HG02970 (cell line): Measurements from ENCODE around the gene OSCP1.

Experiments used
- ATAC-seq: cut with Tn5 transposase; IDR thresholded peaks from one replicate; pipeline ENCODE4 v1.9.1; 2021; ENCODE audit warnings: mild to moderate bottlenecking, moderate library complexity, moderate number of reproducible peaks; ENCODE audit not compliant: unreplicated experiment, low FRiP score

Gene OSCP1

DNA sequence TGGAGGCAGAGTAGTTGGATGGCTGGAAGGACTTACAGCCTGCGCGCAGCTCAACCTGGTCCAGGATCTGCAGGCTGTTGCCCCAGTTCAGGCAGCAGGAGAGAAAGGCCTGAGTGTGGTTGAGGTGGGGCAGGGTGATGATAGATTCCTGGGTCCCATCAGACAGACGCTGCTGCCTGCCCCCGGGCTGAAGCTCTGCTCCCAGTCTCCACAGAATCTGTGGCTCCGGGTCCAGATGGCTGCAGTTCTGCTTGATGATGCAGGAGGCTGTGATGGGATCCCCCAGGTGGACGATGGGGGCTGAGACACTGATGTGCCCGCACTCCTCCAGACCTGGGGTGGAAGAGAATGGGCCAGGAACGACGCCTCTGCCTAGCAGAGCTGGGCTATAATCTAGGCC lies 25.1 kb upstream of the OSCP1 start:
- no peak for ATAC-seq

- no peak for ATAC-seq
Observed at GRCh38 chr1:36472656-36473055, 22.4 kb upstream of the OSCP1 start.

GRCh38 chr1:36471830-36472641 lies 21.8 kb upstream of the OSCP1 start:
- ATAC-seq, result no peak

- no peak for ATAC-seq
Observed at GRCh38 chr1:36469163-36469562, 18.9 kb upstream of the OSCP1 start.

DNA sequence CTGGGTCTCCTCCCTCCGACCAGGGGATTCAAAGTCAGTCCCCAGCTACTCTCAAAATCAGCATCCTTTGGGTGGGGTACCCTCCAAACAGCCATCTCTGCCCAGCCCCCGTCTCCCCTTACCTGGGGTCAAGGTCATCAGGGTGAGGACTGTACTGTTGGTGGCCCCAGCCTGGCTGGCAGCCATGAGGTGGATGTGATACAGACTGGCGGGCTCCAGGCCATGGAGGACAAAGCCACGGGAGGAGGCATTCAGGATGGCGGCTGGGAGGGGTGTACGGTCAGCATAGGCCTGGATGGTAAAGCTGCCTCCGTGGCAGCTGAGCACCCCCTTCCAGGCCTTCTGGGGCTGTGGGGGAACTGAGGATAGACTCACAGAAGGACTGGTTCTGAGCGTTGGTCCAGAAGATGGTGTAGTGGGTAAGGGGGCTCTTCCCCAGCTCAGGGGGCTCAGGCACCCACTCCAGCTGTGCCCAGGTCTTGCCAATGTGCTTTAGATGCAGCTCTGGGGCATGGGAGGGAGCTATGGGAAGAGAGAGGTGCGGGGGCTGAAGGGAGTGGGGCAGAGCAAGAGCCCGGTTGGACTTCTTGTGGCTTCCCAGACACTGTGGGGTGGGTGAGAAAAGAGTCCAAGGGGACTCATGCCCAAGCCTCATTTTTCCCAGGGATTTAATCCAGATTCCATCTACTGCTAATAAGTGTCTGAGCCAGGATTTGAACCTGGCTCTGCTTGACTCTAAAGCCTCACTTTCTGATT lies 17.6 kb upstream of the OSCP1 start:
- ATAC-seq, result no peak

DNA sequence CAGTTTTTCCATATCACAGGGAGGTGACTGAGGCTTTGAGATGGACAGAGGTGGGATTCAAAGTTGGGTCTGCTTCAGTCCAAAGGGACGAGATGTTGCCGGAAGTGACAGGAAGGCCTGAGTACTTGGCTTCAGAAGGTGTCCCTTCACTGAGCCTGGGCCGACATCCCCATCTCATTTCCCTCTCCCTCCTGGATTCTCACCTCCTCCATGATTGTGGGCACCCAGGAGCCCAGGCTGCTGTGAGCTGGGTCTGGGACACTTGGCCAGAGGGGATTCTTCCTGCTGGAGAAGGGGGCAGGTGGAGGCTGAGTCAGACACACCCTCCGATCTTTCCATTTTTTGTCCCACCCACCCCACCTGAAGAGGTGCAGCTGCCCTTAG lies 16.8 kb upstream of the OSCP1 start:
- ATAC-seq, result no peak

DNA sequence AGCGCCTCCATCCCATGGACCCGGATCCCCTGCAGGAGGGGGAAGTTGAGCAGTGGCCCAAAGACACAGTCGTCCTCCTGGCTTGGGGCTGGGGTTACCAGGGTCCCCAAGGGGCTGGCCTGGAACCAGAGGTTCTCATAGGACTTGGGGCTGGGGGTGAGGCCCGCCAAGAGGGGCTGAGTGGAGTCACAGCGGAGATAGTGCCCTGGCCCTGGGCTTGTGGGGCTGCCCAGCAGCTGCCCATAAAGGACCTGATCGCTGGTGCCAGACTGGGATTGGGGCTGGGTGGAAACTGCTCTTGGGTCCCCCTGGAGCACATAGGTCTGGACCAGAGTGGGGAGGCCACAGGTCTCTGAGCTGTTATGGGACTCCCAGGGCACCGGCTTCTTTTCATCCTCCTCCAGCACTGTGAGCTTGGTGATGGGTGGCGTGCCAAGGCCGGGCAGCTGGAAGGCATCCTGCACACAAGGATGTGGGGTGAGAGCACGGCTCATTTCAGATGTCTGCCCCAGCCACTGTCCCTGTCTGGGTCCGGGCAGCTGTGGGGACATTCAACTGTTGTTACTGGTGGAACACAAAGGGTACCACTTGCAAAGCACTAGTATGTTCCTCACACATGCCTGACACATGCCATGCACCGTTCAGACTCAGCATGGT lies 16.2 kb upstream of the OSCP1 start:
- no peak for ATAC-seq

DNA sequence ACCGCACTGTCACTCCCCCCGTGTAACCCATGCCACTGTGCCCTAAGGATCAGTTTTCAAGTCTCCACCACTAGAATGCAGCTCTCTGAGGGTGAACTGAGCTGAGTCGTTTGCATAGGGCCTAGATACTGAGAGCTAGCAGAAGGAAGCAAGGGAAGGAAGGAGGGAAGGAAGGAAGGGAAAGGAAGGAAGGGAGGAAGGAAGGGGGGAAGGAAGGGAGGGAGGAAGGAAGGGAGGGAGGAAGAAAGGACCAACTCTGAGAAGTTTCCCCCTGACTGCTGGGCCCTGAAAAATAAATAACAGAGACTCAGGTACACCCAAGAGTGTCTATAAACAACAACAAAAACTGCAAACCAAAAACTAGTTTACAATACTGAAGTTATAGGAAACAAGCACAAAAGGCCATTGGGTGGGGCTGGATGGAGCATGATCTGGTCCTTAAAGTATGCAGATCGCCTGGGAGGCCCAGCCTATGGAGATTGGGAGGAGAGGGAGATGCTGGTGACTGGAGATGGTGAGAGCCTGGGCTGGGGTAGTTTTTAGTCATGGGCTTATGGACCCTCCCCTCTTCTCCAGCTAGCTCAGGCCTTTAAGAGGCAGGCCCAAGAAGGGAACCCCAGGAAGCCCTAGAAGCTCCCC lies 15.6 kb upstream of the OSCP1 start:
- ATAC-seq, result no peak

DNA sequence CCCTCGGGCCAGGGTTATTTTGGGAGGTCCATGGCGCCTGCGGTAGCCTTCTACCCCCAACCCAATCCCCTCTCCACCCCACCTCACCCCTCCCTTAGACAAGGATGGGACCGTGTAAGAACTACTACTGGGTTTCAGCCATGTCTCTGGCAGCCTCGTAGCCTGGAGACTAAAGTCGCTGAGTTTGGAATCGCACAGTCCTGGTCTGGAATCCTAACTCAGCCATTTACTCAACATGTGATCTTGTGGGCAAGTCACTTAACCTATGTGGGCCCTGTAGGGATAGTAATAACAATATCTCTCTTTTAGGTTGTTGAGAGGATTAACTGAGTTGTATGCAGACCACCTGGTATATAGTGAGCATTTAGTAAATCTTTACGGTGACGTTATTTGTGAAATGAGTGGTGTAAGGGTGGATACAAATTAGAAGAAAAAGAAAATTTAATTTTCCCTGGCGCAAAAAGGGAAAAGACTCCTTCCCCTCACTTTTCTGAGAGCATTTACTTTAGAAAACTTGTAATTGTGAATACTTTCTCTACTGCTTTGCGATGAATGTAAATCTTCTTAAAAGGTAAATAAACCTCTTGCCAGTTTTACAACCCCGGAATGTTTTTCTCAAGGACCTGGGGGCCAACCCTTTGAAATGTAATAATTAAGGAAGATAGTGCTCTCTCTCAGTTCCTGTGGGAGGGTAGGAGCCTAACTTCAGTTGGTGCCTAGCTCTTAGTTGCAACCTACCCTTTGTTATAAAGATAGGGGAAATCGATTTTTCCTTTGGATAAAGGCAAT lies 14.5 kb upstream of the OSCP1 start:
- ATAC-seq, result no peak

- ATAC-seq, result peak; percentile 88
Observed at GRCh38 chr1:36463803-36464604, 13.8 kb upstream of the OSCP1 start, which contains the start of gene MRPS15. TSS of gene MRPS15 (minus strand) at chr1:36464384. CDS start at chr1:36464275, 109 bp downstream.

GRCh38 chr1:36463463-36463802 lies 13.2 kb upstream of the OSCP1 start:
- no peak for ATAC-seq

- ATAC-seq, result no peak
Observed at GRCh38 chr1:36458910-36459309, 8.7 kb upstream of the OSCP1 start.

DNA sequence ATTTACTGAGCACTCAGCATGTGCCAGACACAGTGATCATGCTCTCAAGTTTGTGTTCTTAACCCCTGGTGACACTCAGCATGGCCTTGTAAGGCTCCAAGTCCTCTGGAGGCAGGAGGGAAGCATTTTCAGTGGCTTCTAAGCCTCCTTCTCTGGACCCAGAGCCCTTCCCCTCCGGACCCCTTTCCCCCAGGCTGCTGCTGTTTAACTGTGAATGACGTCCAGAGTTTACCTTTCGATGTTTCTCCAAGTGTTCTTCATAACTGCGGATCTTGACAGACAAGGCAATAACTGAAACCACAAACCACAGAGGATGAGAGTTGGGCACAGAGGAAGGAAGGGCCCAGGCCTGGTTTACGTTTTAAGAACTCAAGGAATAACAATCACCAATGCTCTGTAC lies 7.4 kb upstream of the OSCP1 start:
- no peak for ATAC-seq

GRCh38 chr1:36456391-36456928 lies 6.2 kb upstream of the OSCP1 start:
- ATAC-seq, result no peak

- ATAC-seq, result no peak
Observed at GRCh38 chr1:36455386-36455785, 5.1 kb upstream of the OSCP1 start.

GRCh38 chr1:36453600-36454388 lies 3.5 kb upstream of the OSCP1 start:
- ATAC-seq, result no peak

DNA sequence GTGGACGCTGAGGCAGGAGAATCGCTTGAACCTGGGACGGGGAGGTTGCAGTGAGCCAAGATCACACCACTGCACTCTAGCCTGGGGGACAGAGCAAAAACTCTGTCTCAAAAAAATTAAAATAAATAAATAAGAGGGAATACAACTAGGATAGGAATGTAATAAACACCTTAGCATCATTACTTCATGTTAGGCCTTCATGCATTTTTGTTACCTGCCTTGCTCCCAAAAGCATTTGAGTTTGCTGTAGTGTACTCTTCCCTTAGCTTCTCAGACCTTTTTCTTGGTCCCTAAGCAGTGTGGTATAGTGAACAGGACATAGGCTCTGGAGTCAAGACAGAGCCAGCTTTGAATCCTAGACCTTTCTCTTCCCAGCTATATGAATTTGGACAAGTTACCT lies 2.8 kb upstream of the OSCP1 start:
- no peak for ATAC-seq

DNA sequence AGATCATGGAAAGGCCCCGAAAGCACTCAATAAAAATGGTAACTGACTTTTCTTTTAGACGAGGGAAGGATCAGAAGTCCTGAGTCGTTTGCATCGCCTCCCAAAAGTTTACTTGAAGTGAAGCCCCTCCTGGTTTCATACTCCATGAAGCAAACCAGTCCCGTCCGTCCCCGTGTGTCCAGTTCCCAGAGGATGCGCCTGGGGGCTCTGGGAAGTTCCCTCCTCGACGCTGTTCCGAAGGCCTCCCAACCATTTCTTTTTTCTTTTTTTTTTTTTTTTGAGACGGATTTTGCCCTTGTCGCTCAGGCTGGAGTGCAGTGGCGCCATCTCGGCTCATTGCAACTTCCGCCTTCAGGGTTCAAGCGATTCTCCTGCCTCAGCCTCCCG lies 661 bp upstream of the OSCP1 start:
- no peak for ATAC-seq
